H1 (cell line): Measurements from ENCODE around the gene ANKRD40. TPM values are rescaled to one million over a fixed set of nuclear protein-coding genes. Genes with fewer than 3 reads are reported as not detected.

Experiments used
- CTCF ChIA-PET: fragments of 300-600 bp; sonication (Branson Sonifier 250); formaldehyde crosslinking; loops from one replicate; lab custom pipeline; 2021; ENCODE audit not compliant: partially characterized antibody; lab: Charles Lee
- POLR2A ChIA-PET: fragments of 300-600 bp; sonication (Branson Sonifier 250); formaldehyde crosslinking; loops from one replicate; lab custom pipeline; 2021; ENCODE audit warnings: inconsistent platforms; ENCODE audit not compliant: partially characterized antibody; lab: Charles Lee
- DNase-seq, 2 experiments: peaks; one replicate each; pipeline versions ENCODE4 v3.0.0 to v3.0.0-alpha.2; 2010 to 2022; ENCODE audit warnings: low spot score in 2 of 2, low read depth in 1 of 2, mixed read lengths in 1 of 2
- FAIRE-seq: peaks from 2 replicates; lab custom pipeline; 2011; peaks lifted over from hg19 to GRCh38; lab: Jason Lieb, UNC
- H2AFZ ChIP-seq: 2 replicates; pipeline ENCODE4 v1.8.1; 2012; ENCODE audit warnings: low read length, inconsistent platforms
- H2AK5ac ChIP-seq: 2 replicates; pipeline ENCODE4 v1.6.1; 2013; ENCODE audit warnings: low read depth, low read length
- H2BK120ac ChIP-seq: replicated peaks from 2 replicates; pipeline ENCODE3; 2013; ENCODE audit warnings: low read depth, low read length, inconsistent platforms
- H2BK12ac ChIP-seq: 2 replicates; pipeline ENCODE4 v1.6.1; 2013; ENCODE audit warnings: low read depth, low read length
- H2BK15ac ChIP-seq: 2 replicates; pipeline ENCODE4 v1.6.1; 2013; ENCODE audit warnings: low read length
- H2BK20ac ChIP-seq: 2 replicates; pipeline ENCODE4 v1.6.1; 2013; ENCODE audit warnings: low read length
- H2BK5ac ChIP-seq: 2 replicates; pipeline ENCODE4 v1.6.1; 2013; ENCODE audit warnings: low read depth, low read length
- H3K14ac ChIP-seq: 2 replicates; pipeline ENCODE4 v1.6.1; 2013; ENCODE audit warnings: inconsistent platforms; ENCODE audit not compliant: insufficient read length
- H3K18ac ChIP-seq: 2 replicates; pipeline ENCODE4 v1.6.1; 2013; ENCODE audit warnings: low read length; ENCODE audit errors: extremely low read depth
- H3K23ac ChIP-seq: 2 replicates; pipeline ENCODE4 v1.6.1; 2013; ENCODE audit warnings: inconsistent platforms; ENCODE audit not compliant: insufficient read length
- H3K23me2 ChIP-seq: 2 replicates; pipeline ENCODE4 v1.6.1; 2013; ENCODE audit warnings: low read depth, low read length
- H3K27ac ChIP-seq: 2 replicates; pipeline ENCODE4 v1.6.1; 2011; ENCODE audit warnings: low read depth, low read length, inconsistent platforms
- H3K27me3 ChIP-seq, 4 experiments: replicated peaks in 1 of 4; 1 replicate in 1 of 4; 2 replicates in 3 of 4; pipeline versions ENCODE4 v1.6.1 to v1.8.1; 2011 to 2013; ENCODE audit warnings: low read length in 3 of 4, mild to moderate bottlenecking in 3 of 4, inconsistent platforms in 2 of 4, mixed read lengths in 2 of 4, moderate library complexity in 1 of 4; ENCODE audit not compliant: control insufficient read depth in 3 of 4, insufficient read depth in 3 of 4; ENCODE audit errors: extremely low read depth in 1 of 4
- H3K36me3 ChIP-seq, 4 experiments: 2 replicates each; pipeline versions ENCODE4 v1.6.1 to v1.8.1; 2011 to 2013; ENCODE audit warnings: mild to moderate bottlenecking in 4 of 4, low read length in 3 of 4, moderate library complexity in 2 of 4, control low read depth in 1 of 4, inconsistent platforms in 1 of 4; ENCODE audit not compliant: insufficient read depth in 4 of 4, control insufficient read depth in 2 of 4
- H3K4ac ChIP-seq: replicated peaks from 2 replicates; pipeline ENCODE3; 2013; ENCODE audit warnings: low read length, low read depth, mixed read lengths, inconsistent platforms; ENCODE audit not compliant: insufficient read length
- H3K4me1 ChIP-seq, 4 experiments: replicated peaks in 1 of 4; 1 replicate in 1 of 4; 2 replicates in 3 of 4; pipeline versions ENCODE4 v1.6.1 to v1.8.1; 2011 to 2013; ENCODE audit warnings: low read length in 3 of 4, inconsistent platforms in 2 of 4, mixed read lengths in 1 of 4; ENCODE audit not compliant: insufficient read depth in 4 of 4, control insufficient read depth in 3 of 4
- H3K4me2 ChIP-seq, 2 experiments: 2 replicates each; pipeline versions ENCODE4 v1.6.1 to v1.8.1; 2011 to 2013; ENCODE audit warnings: low read depth in 2 of 2, low read length in 2 of 2, control low read depth in 1 of 2, inconsistent platforms in 1 of 2, mild to moderate bottlenecking in 1 of 2; ENCODE audit not compliant: insufficient read depth in 1 of 2
- H3K4me3 ChIP-seq, 4 experiments: fragments of 200-600, 300-600 bp in 1 of 4; sonication (generic), shearing (Covaris generic), sonication (Bioruptor Twin) in 1 of 4; 2 replicates each; pipeline versions ENCODE4 v1.5.1 to v1.8.1; 2011 to 2016; ENCODE audit warnings: low read length in 4 of 4, low read depth in 3 of 4, control low read depth in 2 of 4, inconsistent platforms in 2 of 4, mild to moderate bottlenecking in 2 of 4, mixed read lengths in 1 of 4, moderate library complexity in 1 of 4; ENCODE audit not compliant: insufficient read depth in 2 of 4; ENCODE audit errors: extremely low read depth in 1 of 4
- H3K56ac ChIP-seq: replicated peaks from 2 replicates; pipeline ENCODE3; 2013; ENCODE audit warnings: low read depth, mild to moderate bottlenecking, mixed read lengths, low read length, inconsistent platforms; ENCODE audit not compliant: insufficient read length
- H3K79me1 ChIP-seq: 2 replicates; pipeline ENCODE4 v1.6.1; 2013; ENCODE audit warnings: low read depth, low read length, control low read depth
- H3K79me2 ChIP-seq, 2 experiments: 2 replicates each; pipeline versions ENCODE4 v1.6.1 to v1.8.1; 2012 to 2013; ENCODE audit warnings: low read length in 2 of 2, mild to moderate bottlenecking in 2 of 2, inconsistent platforms in 1 of 2; ENCODE audit not compliant: insufficient read depth in 2 of 2, control insufficient read depth in 1 of 2
- H3K9ac ChIP-seq, 4 experiments: replicated peaks in 1 of 4; 1 replicate in 1 of 4; 2 replicates in 3 of 4; pipeline versions ENCODE4 v1.6.1 to v1.8.1; 2011 to 2013; ENCODE audit warnings: low read depth in 3 of 4, low read length in 3 of 4, control low read depth in 2 of 4, mild to moderate bottlenecking in 2 of 4, moderate library complexity in 2 of 4, inconsistent platforms in 1 of 4; ENCODE audit errors: extremely low read depth in 1 of 4
- H3K9me3 ChIP-seq, 2 experiments: 2 replicates each; pipeline versions ENCODE4 v1.6.1 to v1.8.1; 2012 to 2013; ENCODE audit warnings: mild to moderate bottlenecking in 2 of 2, moderate library complexity in 2 of 2, control low read depth in 1 of 2, inconsistent platforms in 1 of 2, low read depth in 1 of 2, low read length in 1 of 2, mixed read lengths in 1 of 2; ENCODE audit not compliant: insufficient read depth in 2 of 2
- H4K20me1 ChIP-seq, 2 experiments: replicated peaks in 1 of 2; 2 replicates each; pipeline versions ENCODE3 to v1.8.1; 2011 to 2013; ENCODE audit warnings: inconsistent platforms in 2 of 2, low read length in 2 of 2, mild to moderate bottlenecking in 1 of 2; ENCODE audit not compliant: insufficient read depth in 2 of 2, control insufficient read depth in 1 of 2
- H4K5ac ChIP-seq: 2 replicates; pipeline ENCODE4 v1.6.1; 2013; ENCODE audit warnings: low read length, low read depth, mixed read lengths, inconsistent platforms; ENCODE audit not compliant: insufficient read length
- H4K8ac ChIP-seq: 2 replicates; pipeline ENCODE4 v1.8.0; 2013; ENCODE audit warnings: mild to moderate bottlenecking, moderate library complexity, low read length, inconsistent platforms; ENCODE audit not compliant: insufficient read depth; ENCODE audit errors: extremely low read depth
- H4K91ac ChIP-seq: replicated peaks from 2 replicates; pipeline ENCODE3; 2013; ENCODE audit warnings: low read length, mixed read lengths, inconsistent platforms; ENCODE audit not compliant: insufficient read length
- CEBPB ChIP-seq: IDR thresholded peaks from 2 replicates; pipeline ENCODE4 v1.6.1; 2012; ENCODE audit warnings: low read depth, low read length
- FOSL1 ChIP-seq: IDR thresholded peaks from 2 replicates; pipeline ENCODE4 v1.6.1; 2011; ENCODE audit warnings: mild to moderate bottlenecking, low read depth, low read length, moderate library complexity; ENCODE audit not compliant: insufficient read depth
- HDAC2 ChIP-seq, 2 experiments: fragments of 300-600 bp in 1 of 2; sonication (generic) in 1 of 2; IDR thresholded peaks; 2 replicates each; pipeline ENCODE4 v1.6.1; 2011 to 2012; ENCODE audit warnings: low read depth in 2 of 2, low read length in 2 of 2, mild to moderate bottlenecking in 2 of 2, moderate library complexity in 2 of 2, borderline replicate concordance in 1 of 2, inconsistent platforms in 1 of 2
- PHF8 ChIP-seq: fragments of 200-600 bp; sonication (generic); conservative IDR thresholded peaks from 2 replicates; pipeline ENCODE4 v1.7.1; 2012; ENCODE audit warnings: low read depth, mild to moderate bottlenecking, inconsistent platforms, low read length, moderate library complexity
- RFX5 ChIP-seq: IDR thresholded peaks from 2 replicates; pipeline ENCODE4 v1.6.1; 2011; ENCODE audit warnings: low read depth, low read length, improper control_type of control experiment, borderline replicate concordance
- SAP30 ChIP-seq: fragments of 300-600 bp; sonication (generic); IDR thresholded peaks from 2 replicates; pipeline ENCODE4 v1.7.1; 2012; ENCODE audit warnings: low read length, moderate library complexity, mild to moderate bottlenecking, inconsistent platforms; ENCODE audit not compliant: insufficient read depth, insufficient replicate concordance
- SIN3A ChIP-seq, 2 experiments: IDR thresholded peaks in 1 of 2; conservative IDR thresholded peaks in 1 of 2; 2 replicates each; pipeline ENCODE4 v1.6.1; 2011 to 2012; ENCODE audit warnings: low read length in 2 of 2, improper control_type of control experiment in 1 of 2, low read depth in 1 of 2, mild to moderate bottlenecking in 1 of 2
- SP4 ChIP-seq: IDR thresholded peaks from 2 replicates; pipeline ENCODE4 v1.6.1; 2012; ENCODE audit warnings: low read length, inconsistent platforms
- TAF7 ChIP-seq: optimal IDR thresholded peaks from 2 replicates; pipeline ENCODE3; 2011; ENCODE audit warnings: low read depth, mild to moderate bottlenecking, inconsistent platforms, low read length, moderate library complexity, borderline replicate concordance
- WGBS, 2 experiments: shearing (Covaris generic) in 1 of 2; methylation state at CpG; one replicate each; pipeline versions ENCODE4 v1.1.6 to v1.1.7; 2013 to 2015; ENCODE audit warnings: low lambda C conversion rate in 2 of 2, mixed read lengths in 2 of 2, inconsistent platforms in 1 of 2, low coverage in 1 of 2, missing lambda C conversion rate in 1 of 2; ENCODE audit not compliant: insufficient replicate concordance in 2 of 2, insufficient coverage in 1 of 2, insufficient read length in 1 of 2; ENCODE audit errors: extremely low coverage in 1 of 2, missing lambda C conversion rate in 1 of 2; 5-methylcytosine and 5-hydroxymethylcytosine counted together
- polyA plus RNA-seq, 7 experiments: library from polyadenylated mRNA; depleted of rRNA in 3 of 7; stranded (reverse) in 5 of 7; unstranded in 2 of 7; fragments of >200 nt in 5 of 7; fragments of 200-250 nt in 2 of 7; gene quantifications; 1 replicate in 5 of 7; 2 replicates in 1 of 7; 4 replicates in 1 of 7; pipeline versions ENCODE4 v1.2.1 to v1.2.3, GENCODE V29; 2011 to 2013; ENCODE audit warnings: missing spikeins in 2 of 7, mixed read lengths in 2 of 7
- total RNA-seq: library from RNA; stranded (reverse); fragmentation: NEBNext Ultra II Directional; extraction: Animal tissue kit (Norgen Biotek cat#: 25700); gene quantifications from 2 replicates; pipeline ENCODE4 v1.2.1, GENCODE V29; 2021
- TF ChIP-seq, protein P1 (sequence below): IDR thresholded peaks from 2 replicates; pipeline ENCODE4 v1.6.1; 2011; ENCODE audit warnings: low read depth, mild to moderate bottlenecking, low read length; ENCODE audit not compliant: insufficient read depth
- TF ChIP-seq, protein P2 (sequence below): IDR thresholded peaks from 2 replicates; pipeline ENCODE4 v1.6.1; 2012; ENCODE audit warnings: low read length, inconsistent platforms

ANKRD40 gene
- total and polyA plus RNA-seq, 2 of the 8 experiments (the other 6 are each of a cell fraction or from before 2014, with no cell fraction given) = 26.1 to 50.1 TPM

DNA sequence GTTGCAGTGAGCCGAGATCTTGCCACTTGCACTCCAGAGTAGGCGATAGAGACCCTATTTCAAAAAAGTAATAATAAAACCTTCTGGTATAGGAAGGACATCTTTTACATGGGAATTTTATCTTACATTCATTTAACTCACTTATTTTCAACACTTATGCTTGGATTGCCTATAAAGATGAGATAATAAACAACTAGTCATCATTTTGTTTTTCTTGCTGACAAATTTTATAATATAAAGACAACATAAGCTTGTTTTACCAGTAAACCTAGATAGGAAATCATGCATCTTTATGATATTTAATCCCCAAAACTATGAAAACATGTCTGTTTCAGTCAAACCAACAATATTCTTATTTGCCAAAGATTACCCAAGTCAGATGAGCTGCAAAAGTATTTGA, 56.1 kb downstream of the ANKRD40 start:
- Histone ChIP-seq H2BK120ac (no peak overlapping the region), H3K23me2 (no peaks in the 10 kb centered on the region), H4K91ac (no peak overlapping the region), H3K56ac (no peak overlapping the region), H3K14ac (no peak overlapping the region), H3K9ac (no peak overlapping the region), H3K23ac (no peak overlapping the region), H3K27me3 (no peaks in the 10 kb centered on the region), H3K18ac (no peak overlapping the region), H3K4ac (no peak overlapping the region), H3K79me2 (no peaks in the 10 kb centered on the region), H3K4me2 (no peak overlapping the region), H2BK15ac (no peak overlapping the region), H2BK12ac (no peak overlapping the region), H3K36me3 (no peaks in the 10 kb centered on the region), H4K5ac (no peak overlapping the region), H3K4me3 (no peak overlapping the region), H3K27ac (no peak overlapping the region), H3K4me1 (no peaks in the 10 kb centered on the region), H4K8ac (no peak overlapping the region), H2AFZ (no peak overlapping the region), H2BK5ac (no peak overlapping the region), H2AK5ac (no peak overlapping the region), H3K9me3 (no peaks in the 10 kb centered on the region; a peak in 1 of 4 replicates), H4K20me1 (no peaks in the 10 kb centered on the region), H2BK20ac (no peak overlapping the region), H3K79me1 (no peaks in the 10 kb centered on the region)
- 95% methylated on average over 2 of the region's 2 CpGs; no CpG with 5 or more reads in 1 of the 2 experiments for WGBS, 2 experiments
- DNase-seq = no peak
- FAIRE-seq = no peak
- ChIA-PET CTCF (interaction anchor here (1.1 to 5.3 kb wide), 7 partner anchors 7 to 43 kb away, joined by 3 to 26 read pairs (median 10); no protein-coding TSS in a partner anchor), POLR2A (interaction anchor here (1.0 to 1.3 kb wide), 2 partner anchors 15 to 22 kb away, joined by 3 read pairs; no protein-coding TSS in a partner anchor)
- TF ChIP-seq SIN3A (conservative IDR thresholded peaks at IDR 0.05 in 1 of 2, IDR thresholded peaks at IDR 0.05 in 1 of 2; ENCODE audit: low read depth in 1 of 2, low read length in 2 of 2) (no peak), RFX5 (no peak), SAP30 (no peak), SP4 (no peak), HDAC2 (IDR thresholded peaks at IDR 0.05; ENCODE audit: borderline replicate concordance in 1 of 2, low read depth in 2 of 2, low read length in 2 of 2) (no peak), CEBPB (no peak), TAF7 (no peak), FOSL1 (no peak), PHF8 (no peak)
- TF ChIP-seq, protein P1, sequence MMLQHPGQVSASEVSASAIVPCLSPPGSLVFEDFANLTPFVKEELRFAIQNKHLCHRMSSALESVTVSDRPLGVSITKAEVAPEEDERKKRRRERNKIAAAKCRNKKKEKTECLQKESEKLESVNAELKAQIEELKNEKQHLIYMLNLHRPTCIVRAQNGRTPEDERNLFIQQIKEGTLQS = no peak
- TF ChIP-seq, protein P2, sequence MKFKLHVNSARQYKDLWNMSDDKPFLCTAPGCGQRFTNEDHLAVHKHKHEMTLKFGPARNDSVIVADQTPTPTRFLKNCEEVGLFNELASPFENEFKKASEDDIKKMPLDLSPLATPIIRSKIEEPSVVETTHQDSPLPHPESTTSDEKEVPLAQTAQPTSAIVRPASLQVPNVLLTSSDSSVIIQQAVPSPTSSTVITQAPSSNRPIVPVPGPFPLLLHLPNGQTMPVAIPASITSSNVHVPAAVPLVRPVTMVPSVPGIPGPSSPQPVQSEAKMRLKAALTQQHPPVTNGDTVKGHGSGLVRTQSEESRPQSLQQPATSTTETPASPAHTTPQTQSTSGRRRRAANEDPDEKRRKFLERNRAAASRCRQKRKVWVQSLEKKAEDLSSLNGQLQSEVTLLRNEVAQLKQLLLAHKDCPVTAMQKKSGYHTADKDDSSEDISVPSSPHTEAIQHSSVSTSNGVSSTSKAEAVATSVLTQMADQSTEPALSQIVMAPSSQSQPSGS = no peak
